Measurements from ENCODE around the gene MANEAL. TPM values are rescaled to one million over a fixed set of nuclear protein-coding genes. Genes with fewer than 3 reads are reported as not detected.

The MANEAL gene
- total RNA-seq, 1 donor from 2014 or later, result 0.26 TPM

DNA sequence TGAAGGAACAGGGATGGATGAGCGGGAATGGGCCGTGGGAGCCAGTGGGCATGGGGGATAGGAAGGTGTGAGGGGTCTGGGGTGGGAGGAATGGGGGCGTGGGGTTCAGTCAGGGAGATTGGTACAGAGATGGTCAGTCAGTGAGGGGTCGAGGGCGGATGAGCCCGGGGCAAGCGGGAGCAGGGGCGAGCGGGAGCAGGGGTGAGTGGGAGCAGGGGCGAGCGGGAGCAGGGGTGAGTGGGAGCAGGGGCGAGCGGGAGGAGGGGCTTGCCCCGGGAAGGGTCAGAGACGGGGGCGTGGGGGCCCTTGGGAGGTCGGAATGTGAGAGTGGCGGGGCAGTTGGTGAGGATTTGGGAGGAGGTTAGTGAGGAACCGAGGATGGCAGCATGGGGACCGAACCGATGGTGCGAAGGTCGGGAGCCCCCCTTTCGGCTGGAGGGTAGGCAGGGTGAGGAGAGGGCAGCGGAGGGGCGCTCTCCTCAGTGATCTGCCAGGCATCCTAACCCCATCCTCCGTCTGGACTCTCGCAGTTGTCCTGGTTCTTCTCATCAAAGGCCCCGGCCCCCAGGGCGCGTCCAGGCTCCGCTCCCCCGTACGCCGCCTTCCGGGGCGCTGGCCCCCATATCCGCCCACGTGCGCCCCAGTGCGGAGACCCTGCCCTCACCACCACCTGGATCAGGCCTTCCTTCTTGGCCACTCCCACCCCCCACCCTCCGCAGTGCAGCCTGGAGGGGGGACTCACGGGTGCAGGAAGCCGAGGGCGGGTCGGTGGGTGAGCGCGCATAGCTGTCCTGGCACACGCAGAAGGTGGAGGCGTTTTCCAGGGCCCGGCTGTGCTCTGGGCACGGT lies 40.0 kb upstream of the MANEAL start:
- Histone ChIP-seq H3K36me3 (ENCODE audit: control insufficient read depth, insufficient read depth, low read length) (no peaks in the 10 kb centered on the region), H3K27me3 (ENCODE audit: control insufficient read depth, insufficient read depth, low read length) (peaks cover 21% of the 10 kb centered on the region), H3K4me3 (ENCODE audit: low read depth, low read length) (no peak overlapping the region)
- FAIRE-seq (no peak), DNase-seq (ENCODE audit: low read depth) (no peak)
- TF ChIP-seq CTCF (IDR thresholded peaks at IDR 0.05; ENCODE audit: insufficient read depth, low read length, severe bottlenecking), result no peak

DNA sequence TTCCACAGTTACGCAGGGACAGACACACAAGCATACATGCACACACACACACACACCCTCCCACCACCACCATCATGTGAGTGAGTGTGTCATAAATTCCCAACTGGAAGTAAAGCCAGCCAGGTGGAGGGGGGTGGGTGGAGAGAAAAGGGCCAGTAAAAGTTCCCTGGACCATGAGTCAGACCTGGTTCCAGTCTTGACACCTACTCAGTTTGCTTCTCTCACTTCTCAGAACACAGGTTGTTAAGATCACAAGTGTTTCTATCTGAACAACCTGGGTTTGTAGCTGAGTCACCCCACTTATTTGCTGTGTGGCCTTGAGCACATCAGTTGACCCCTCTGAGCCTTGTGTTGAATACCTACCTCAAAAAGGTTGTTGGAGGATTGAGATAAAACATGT lies 38.4 kb upstream of the MANEAL start:
- Histone ChIP-seq H3K27me3 (ENCODE audit: control insufficient read depth, insufficient read depth, low read length) (peaks cover 23% of the 10 kb centered on the region), H3K4me3 (ENCODE audit: low read depth, low read length) (no peak overlapping the region), H3K36me3 (ENCODE audit: control insufficient read depth, insufficient read depth, low read length) (no peaks in the 10 kb centered on the region)
- TF ChIP-seq CTCF (IDR thresholded peaks at IDR 0.05; ENCODE audit: insufficient read depth, low read length, severe bottlenecking), result no peak
- DNase-seq (ENCODE audit: low read depth) (peak; percentile 66), FAIRE-seq (no peak)

DNA sequence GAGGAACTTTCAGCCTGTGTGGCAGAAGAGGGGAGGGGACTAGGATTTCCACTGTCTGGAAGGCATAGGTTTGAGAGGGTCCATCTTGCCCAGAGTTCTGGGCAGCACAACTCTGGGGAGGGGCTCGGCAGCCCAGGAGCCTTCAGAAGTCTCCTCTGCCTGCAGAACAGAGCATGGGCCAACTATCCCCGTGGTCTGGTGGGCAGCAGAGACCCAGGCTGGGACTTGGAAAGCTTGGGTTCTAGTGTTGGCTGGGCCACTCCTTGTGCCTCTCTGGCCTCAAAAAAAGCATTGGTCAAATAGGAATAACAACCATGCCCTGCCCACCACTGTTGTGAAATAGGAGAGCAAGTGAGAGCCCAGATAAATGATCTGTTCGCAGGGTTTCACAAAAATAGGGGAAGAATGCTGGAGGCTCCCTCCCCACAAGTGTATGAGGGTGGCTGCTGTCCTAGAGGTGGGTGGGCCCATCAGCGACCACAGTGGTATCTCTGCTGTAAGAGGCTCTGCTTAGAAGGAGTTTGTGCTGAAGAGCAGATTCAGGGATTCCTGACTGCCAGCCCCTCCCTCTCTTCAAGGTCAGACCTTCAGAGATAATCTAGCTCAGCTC lies 37.6 kb upstream of the MANEAL start:
- Histone ChIP-seq H3K27me3 (ENCODE audit: control insufficient read depth, insufficient read depth, low read length) (peaks cover 25% of the 10 kb centered on the region), H3K36me3 (ENCODE audit: control insufficient read depth, insufficient read depth, low read length) (no peaks in the 10 kb centered on the region), H3K4me3 (ENCODE audit: low read depth, low read length) (no peak overlapping the region)
- no peak for TF ChIP-seq CTCF (IDR thresholded peaks at IDR 0.05; ENCODE audit: insufficient read depth, low read length, severe bottlenecking)
- no peak for DNase-seq (ENCODE audit: low read depth)
- no peak for FAIRE-seq

GRCh38 chr1:37759451-37759850 lies 34.2 kb upstream of the MANEAL start:
- no peaks in the 10 kb centered on the region for H3K36me3 ChIP-seq (ENCODE audit: control insufficient read depth, insufficient read depth, low read length)
- no peak for DNase-seq (ENCODE audit: low read depth)
- H3K27me3 ChIP-seq (ENCODE audit: control insufficient read depth, insufficient read depth, low read length), result peaks cover 19% of the 10 kb centered on the region
- FAIRE-seq, result no peak
- TF ChIP-seq CTCF (IDR thresholded peaks at IDR 0.05; ENCODE audit: insufficient read depth, low read length, severe bottlenecking), result no peak
- no peak overlapping the region for H3K4me3 ChIP-seq (ENCODE audit: low read depth, low read length)

DNA sequence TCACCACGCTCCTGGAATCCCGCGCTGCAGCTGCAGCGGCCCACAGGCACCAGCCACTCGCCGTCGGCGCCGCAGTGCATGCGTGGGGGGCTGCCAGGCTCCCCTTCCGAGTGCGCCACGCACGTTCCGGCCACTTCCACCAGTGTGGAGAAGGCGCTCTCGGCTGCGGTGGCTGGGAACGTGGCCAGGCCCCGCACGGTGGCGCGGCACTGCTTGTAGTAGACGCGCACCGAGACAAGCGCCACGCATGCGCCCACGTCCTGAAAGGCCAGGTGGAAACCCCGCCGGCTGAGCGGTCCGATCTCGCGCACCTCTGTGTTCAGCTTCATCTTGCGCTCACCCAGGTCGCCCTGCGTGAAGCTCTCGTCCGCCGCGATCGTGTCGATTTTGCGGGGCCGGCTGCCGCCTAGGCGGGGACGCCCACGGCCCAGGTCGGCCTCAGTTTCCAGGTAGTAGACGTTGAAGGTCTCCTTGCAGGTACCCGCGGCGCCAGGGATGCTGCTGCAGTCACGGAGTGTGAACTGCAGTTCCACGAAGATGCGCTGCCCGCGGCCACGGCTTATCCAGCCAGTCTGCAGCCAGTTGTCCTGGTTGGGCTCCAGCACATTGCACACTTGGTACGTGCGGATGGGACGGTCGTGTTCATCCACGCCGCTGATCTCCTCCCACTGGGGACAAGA lies 32.1 kb upstream of the MANEAL start:
- FAIRE-seq, result no peak
- Histone ChIP-seq H3K27me3 (ENCODE audit: control insufficient read depth, insufficient read depth, low read length) (peaks cover 34% of the 10 kb centered on the region), H3K36me3 (ENCODE audit: control insufficient read depth, insufficient read depth, low read length) (no peaks in the 10 kb centered on the region), H3K4me3 (ENCODE audit: low read depth, low read length) (no peak overlapping the region)
- DNase-seq (ENCODE audit: low read depth), result no peak
- no peak for TF ChIP-seq CTCF (IDR thresholded peaks at IDR 0.05; ENCODE audit: insufficient read depth, low read length, severe bottlenecking)
